Kidney tubule cell (primary cell): ENCODE measurements around the gene C2orf80.
"Not testable (repeated sequence)": the region's sequence is repeated elsewhere in the genome, so short reads cannot be mapped to it uniquely, and the experiment has no call there.

Experiments
- DNase-seq: peaks from one replicate; pipeline ENCODE4 v3.0.0-alpha.2; 2018; ENCODE audit warnings: low spot score

The C2orf80 gene

GRCh38 chr2:208179028-208179609 is 10.7 kb downstream of the C2orf80 start:
- DNase-seq, result no peak

- no peak for DNase-seq
These were observed 14.0 kb downstream of the C2orf80 start for GRCh38 chr2:208175840-208176153.

- peak; percentile 79 for DNase-seq
These were observed 14.6 kb downstream of the C2orf80 start for GRCh38 chr2:208175069-208175839.

- DNase-seq, result no peak
These were observed 15.7 kb downstream of the C2orf80 start for GRCh38 chr2:208174144-208174543.

- DNase-seq, result no peak
These were observed 17.7 kb downstream of the C2orf80 start for GRCh38 chr2:208172125-208172524.

- no peak for DNase-seq
These were observed 24.7 kb downstream of the C2orf80 start for GRCh38 chr2:208164951-208165755.

GRCh38 chr2:208163489-208163888 is 26.3 kb downstream of the C2orf80 start, which contains the start of gene CRYGA:
Gene CRYGA (minus strand): TSS chr2:208163589. CDS start chr2:208163556, 33 bp downstream.
- DNase-seq, result no peak

GRCh38 chr2:208156439-208156838 is 33.4 kb downstream of the C2orf80 start:
- no peak for DNase-seq

GRCh38 chr2:208153156-208153555 is 36.7 kb downstream of the C2orf80 start:
- no peak for DNase-seq

- DNase-seq, result no peak
These were observed 38.9 kb downstream of the C2orf80 start for GRCh38 chr2:208150956-208151355.

GRCh38 chr2:208150094-208150493 is 39.7 kb downstream of the C2orf80 start:
- DNase-seq, result no peak

- no peak for DNase-seq
These were observed 41.0 kb downstream of the C2orf80 start for GRCh38 chr2:208148803-208149202.

- no peak for DNase-seq
These were observed 42.1 kb downstream of the C2orf80 start for GRCh38 chr2:208147759-208148158.

GRCh38 chr2:208147008-208147407 is 42.8 kb downstream of the C2orf80 start:
- no peak for DNase-seq

- no peak for DNase-seq
These were observed 43.8 kb downstream of the C2orf80 start, which contains the start of gene CRYGB for GRCh38 chr2:208146006-208146405. Gene CRYGB (minus strand): TSS chr2:208146158. CDS start chr2:208146120, 38 bp downstream.

GRCh38 chr2:208142925-208143799 is 46.7 kb downstream of the C2orf80 start:
- no peak for DNase-seq

- DNase-seq, result no peak
These were observed 47.4 kb downstream of the C2orf80 start for GRCh38 chr2:208142240-208142924.

- no peak for DNase-seq
These were observed 50.4 kb downstream of the C2orf80 start for GRCh38 chr2:208139447-208139846.

GRCh38 chr2:208138334-208138733 is 51.5 kb downstream of the C2orf80 start:
- not testable (repeated sequence) for DNase-seq

- DNase-seq, result no peak
These were observed 53.1 kb downstream of the C2orf80 start for GRCh38 chr2:208136716-208137094.
